ENCODE results near the gene CYP2U1.
"Not testable (repeated sequence)": the region's sequence is repeated elsewhere in the genome, so short reads cannot be mapped to it uniquely, and the experiment has no call there.

DNA sequence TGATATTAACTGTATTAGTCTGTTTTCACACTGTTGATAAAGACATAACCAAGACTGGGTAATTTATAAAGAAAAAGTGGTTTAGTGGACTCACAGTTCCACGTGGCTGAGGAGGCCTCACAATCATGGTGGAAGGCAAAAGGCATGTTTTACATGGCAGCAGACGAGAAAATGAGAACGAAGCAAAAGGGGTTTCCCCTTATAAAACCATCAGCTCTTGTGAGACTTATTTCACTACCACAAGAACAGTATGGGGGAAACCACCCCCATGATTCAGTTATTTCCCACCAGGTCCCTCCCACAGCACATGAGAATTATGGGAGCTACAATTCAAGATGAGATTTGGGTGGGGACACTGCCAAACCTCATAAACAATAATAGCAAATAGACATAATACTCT, 26.3 kb upstream of the CYP2U1 start:
- not testable (repeated sequence) for TF ChIP-seq CTCF, POLR2AphosphoS5, POLR2A, EP300 (IDR thresholded peaks at IDR 0.05)
